Measurements from ENCODE around the gene CCL22.

DNA sequence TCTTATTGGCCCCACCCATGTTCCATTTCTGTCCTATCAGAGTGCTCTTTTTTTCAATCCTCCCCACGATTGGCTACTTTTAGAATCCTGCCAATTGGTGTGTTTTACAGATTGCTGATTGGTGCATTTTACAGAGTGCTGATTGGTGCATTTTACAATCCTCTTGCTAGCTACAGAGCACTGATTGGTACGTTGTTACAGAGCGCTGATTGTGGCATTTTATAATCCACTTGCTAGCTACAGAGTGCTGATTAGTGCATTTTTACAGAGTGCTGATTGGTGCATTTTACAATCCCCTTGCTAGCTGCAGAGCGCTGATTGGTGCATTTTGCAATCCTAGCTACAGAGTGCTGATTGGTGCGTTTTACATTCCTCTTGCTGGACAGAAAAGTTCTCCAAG lies 36.4 kb downstream of the CCL22 start:
- TF ChIP-seq, protein P1, sequence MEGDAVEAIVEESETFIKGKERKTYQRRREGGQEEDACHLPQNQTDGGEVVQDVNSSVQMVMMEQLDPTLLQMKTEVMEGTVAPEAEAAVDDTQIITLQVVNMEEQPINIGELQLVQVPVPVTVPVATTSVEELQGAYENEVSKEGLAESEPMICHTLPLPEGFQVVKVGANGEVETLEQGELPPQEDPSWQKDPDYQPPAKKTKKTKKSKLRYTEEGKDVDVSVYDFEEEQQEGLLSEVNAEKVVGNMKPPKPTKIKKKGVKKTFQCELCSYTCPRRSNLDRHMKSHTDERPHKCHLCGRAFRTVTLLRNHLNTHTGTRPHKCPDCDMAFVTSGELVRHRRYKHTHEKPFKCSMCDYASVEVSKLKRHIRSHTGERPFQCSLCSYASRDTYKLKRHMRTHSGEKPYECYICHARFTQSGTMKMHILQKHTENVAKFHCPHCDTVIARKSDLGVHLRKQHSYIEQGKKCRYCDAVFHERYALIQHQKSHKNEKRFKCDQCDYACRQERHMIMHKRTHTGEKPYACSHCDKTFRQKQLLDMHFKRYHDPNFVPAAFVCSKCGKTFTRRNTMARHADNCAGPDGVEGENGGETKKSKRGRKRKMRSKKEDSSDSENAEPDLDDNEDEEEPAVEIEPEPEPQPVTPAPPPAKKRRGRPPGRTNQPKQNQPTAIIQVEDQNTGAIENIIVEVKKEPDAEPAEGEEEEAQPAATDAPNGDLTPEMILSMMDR (IDR thresholded peaks at IDR 0.05): no peak
- no peak for TF ChIP-seq POLR2A (IDR thresholded peaks at IDR 0.05)
